Measurements from ENCODE around the gene PREX1. TPM values are rescaled to one million over a fixed set of nuclear protein-coding genes. Genes with fewer than 3 reads are reported as not detected.
"Not testable (repeated sequence)": the region's sequence is repeated elsewhere in the genome, so short reads cannot be mapped to it uniquely, and the experiment has no call there.

The PREX1 gene
- polyA plus RNA-seq, 1 of the 3 experiments (the other 2 are of a cell fraction) = 5.3 TPM

- H3K4me1 ChIP-seq (ENCODE audit: control insufficient read depth in 1 of 2, insufficient read depth in 2 of 2, low read depth in 1 of 2, low read length in 1 of 2) = no peaks in the 10 kb centered on the region
- POLR2A ChIA-PET = interaction anchor here (0.6 kb wide), 1 partner anchor 91 kb away, joined by 3 read pairs; no protein-coding TSS in a partner anchor
- no peak overlapping the region for H3K9ac ChIP-seq
- TF ChIP-seq ELF1 (IDR thresholded peaks at IDR 0.05) (no peak), SIN3A (IDR thresholded peaks at IDR 0.05; ENCODE audit: borderline replicate concordance, low read depth, low read length) (no peak), CTCF (IDR thresholded peaks at IDR 0.05) (no peak), NFIC (IDR thresholded peaks at IDR 0.05; ENCODE audit: borderline replicate concordance) (no peak), TAF1 (IDR thresholded peaks at IDR 0.05; ENCODE audit: borderline replicate concordance, low read depth, low read length) (no peak), FOXJ3 (CRISPR knock-in tag; IDR thresholded peaks at IDR 0.05) (no peak), FOXM1 (IDR thresholded peaks at IDR 0.05; ENCODE audit: low read depth) (no peak), MEF2A (IDR thresholded peaks at IDR 0.05; ENCODE audit: borderline replicate concordance, low read depth) (no peak)
- TF ChIP-seq, protein P1, sequence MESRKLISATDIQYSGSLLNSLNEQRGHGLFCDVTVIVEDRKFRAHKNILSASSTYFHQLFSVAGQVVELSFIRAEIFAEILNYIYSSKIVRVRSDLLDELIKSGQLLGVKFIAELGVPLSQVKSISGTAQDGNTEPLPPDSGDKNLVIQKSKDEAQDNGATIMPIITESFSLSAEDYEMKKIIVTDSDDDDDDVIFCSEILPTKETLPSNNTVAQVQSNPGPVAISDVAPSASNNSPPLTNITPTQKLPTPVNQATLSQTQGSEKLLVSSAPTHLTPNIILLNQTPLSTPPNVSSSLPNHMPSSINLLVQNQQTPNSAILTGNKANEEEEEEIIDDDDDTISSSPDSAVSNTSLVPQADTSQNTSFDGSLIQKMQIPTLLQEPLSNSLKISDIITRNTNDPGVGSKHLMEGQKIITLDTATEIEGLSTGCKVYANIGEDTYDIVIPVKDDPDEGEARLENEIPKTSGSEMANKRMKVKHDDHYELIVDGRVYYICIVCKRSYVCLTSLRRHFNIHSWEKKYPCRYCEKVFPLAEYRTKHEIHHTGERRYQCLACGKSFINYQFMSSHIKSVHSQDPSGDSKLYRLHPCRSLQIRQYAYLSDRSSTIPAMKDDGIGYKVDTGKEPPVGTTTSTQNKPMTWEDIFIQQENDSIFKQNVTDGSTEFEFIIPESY (IDR thresholded peaks at IDR 0.05; ENCODE audit: borderline replicate concordance, low read depth) = no peak
- TF ChIP-seq, protein P2, sequence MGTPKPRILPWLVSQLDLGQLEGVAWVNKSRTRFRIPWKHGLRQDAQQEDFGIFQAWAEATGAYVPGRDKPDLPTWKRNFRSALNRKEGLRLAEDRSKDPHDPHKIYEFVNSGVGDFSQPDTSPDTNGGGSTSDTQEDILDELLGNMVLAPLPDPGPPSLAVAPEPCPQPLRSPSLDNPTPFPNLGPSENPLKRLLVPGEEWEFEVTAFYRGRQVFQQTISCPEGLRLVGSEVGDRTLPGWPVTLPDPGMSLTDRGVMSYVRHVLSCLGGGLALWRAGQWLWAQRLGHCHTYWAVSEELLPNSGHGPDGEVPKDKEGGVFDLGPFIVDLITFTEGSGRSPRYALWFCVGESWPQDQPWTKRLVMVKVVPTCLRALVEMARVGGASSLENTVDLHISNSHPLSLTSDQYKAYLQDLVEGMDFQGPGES (IDR thresholded peaks at IDR 0.05; ENCODE audit: low read depth, low read length) = no peak
- TF ChIP-seq, protein P3, sequence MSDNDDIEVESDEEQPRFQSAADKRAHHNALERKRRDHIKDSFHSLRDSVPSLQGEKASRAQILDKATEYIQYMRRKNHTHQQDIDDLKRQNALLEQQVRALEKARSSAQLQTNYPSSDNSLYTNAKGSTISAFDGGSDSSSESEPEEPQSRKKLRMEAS (IDR thresholded peaks at IDR 0.05; ENCODE audit: low read depth) = no peak
- no peak for DNase-seq
- H3K27ac ChIP-seq (ENCODE audit: low read depth in 2 of 2, low read length in 1 of 2) = no peak overlapping the region
- H4K20me1 ChIP-seq (ENCODE audit: insufficient read depth) = no peaks in the 10 kb centered on the region
- H2AFZ ChIP-seq (ENCODE audit: low read depth) = no peak overlapping the region
- CTCF ChIA-PET = interaction anchor here (1.7 to 2.5 kb wide), 2 partner anchors 14 to 155 kb away, joined by 4 to 8 read pairs; partner anchors contain the start of gene PREX1
- no peaks in the 10 kb centered on the region for H3K36me3 ChIP-seq (replicated peaks in 1 of 2; ENCODE audit: control insufficient read depth in 1 of 2, insufficient read depth in 2 of 2, low read length in 1 of 2)
- no peak overlapping the region for H3K4me2 ChIP-seq
- H3K9me3 ChIP-seq = no peaks in the 10 kb centered on the region
- no peaks in the 10 kb centered on the region for H3F3A ChIP-seq (replicated peaks; ENCODE audit: insufficient read depth)
- H3K4me3 ChIP-seq (ENCODE audit: low read depth in 2 of 2, low read length in 1 of 2) = no peak overlapping the region
- H3K9me2 ChIP-seq = no peaks in the 10 kb centered on the region
- H3K79me2 ChIP-seq (ENCODE audit: insufficient read depth) = no peaks in the 10 kb centered on the region
- WGBS (ENCODE audit: low lambda C conversion rate) = 81% methylated on average over 15 of the region's 15 CpGs
- H3K27me3 ChIP-seq (ENCODE audit: insufficient read depth) = no peaks in the 10 kb centered on the region
Observed at GRCh38 chr20:48812600-48813445, 15.0 kb downstream of the PREX1 start.

DNA sequence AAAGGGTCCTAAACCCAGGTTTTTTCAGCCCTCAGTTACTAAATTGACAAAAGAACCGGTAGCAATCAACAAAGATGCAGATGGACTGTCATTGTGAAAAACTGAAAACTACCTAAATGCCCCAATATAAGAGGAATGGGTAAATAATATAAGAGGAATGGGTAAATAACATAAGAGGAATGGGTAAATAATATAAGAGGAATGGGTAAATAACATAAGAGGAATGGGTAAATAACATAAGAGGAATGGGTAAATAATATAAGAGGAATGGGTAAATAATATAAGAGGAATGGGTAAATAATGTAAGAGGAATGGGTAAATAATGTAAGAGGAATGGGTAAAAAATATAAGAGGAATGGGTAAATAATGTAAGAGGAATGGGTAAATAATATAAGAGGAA is 15.7 kb downstream of the PREX1 start:
- POLR2A ChIA-PET; H3K27me3 ChIP-seq (ENCODE audit: insufficient read depth); H3K9me2 ChIP-seq; H3K9me3 ChIP-seq; H3K4me2 ChIP-seq; H3F3A ChIP-seq (replicated peaks; ENCODE audit: insufficient read depth); H3K36me3 ChIP-seq (replicated peaks in 1 of 2; ENCODE audit: control insufficient read depth in 1 of 2, insufficient read depth in 2 of 2, low read length in 1 of 2); H3K4me1 ChIP-seq (ENCODE audit: control insufficient read depth in 1 of 2, insufficient read depth in 2 of 2, low read depth in 1 of 2, low read length in 1 of 2); H3K9ac ChIP-seq; DNase-seq; H3K4me3 ChIP-seq (ENCODE audit: low read depth in 2 of 2, low read length in 1 of 2); H2AFZ ChIP-seq (ENCODE audit: low read depth); H3K27ac ChIP-seq (ENCODE audit: low read depth in 2 of 2, low read length in 1 of 2); H3K79me2 ChIP-seq (ENCODE audit: insufficient read depth); H4K20me1 ChIP-seq (ENCODE audit: insufficient read depth): not testable (repeated sequence)
- CTCF ChIA-PET = interaction anchor here (1.4 to 1.7 kb wide), 2 partner anchors 15 to 154 kb away, joined by 4 read pairs; partner anchors contain the start of gene PREX1
- 77% methylated on average over 1 of the region's 1 CpG for whole genome bisulfite sequencing (ENCODE audit: low lambda C conversion rate)
